Neural cell (in vitro differentiated cells): ENCODE measurements around the gene PANX2. TPM values are rescaled to one million over a fixed set of nuclear protein-coding genes. Genes with fewer than 3 reads are reported as not detected.

ENCODE experiments used
- H2AFZ ChIP-seq: fragments of 200-600, 300-800 bp; sonication (generic), shearing (Covaris generic); 2 replicates; pipeline ENCODE4 v1.6.0; 2014; ENCODE audit warnings: low read depth, mild to moderate bottlenecking, antibody characterized with exemption, low read length, moderate library complexity
- H3F3A ChIP-seq: fragments of 200-600 bp; shearing (Covaris generic); 2 replicates; pipeline ENCODE4 v1.6.1; 2016; ENCODE audit warnings: mild to moderate bottlenecking, moderate library complexity, mixed read lengths, antibody characterized with exemption, low read length; ENCODE audit not compliant: insufficient read depth, poor library complexity, severe bottlenecking
- H3K27ac ChIP-seq: fragments of 200-600, 300-800 bp; sonication (generic), shearing (Covaris generic); 2 replicates; pipeline ENCODE4 v1.5.1; 2014; ENCODE audit warnings: mild to moderate bottlenecking, low read length, moderate library complexity
- H3K27me3 ChIP-seq: fragments of 300-800, 200-600 bp; sonication (generic), shearing (Covaris generic); 2 replicates; pipeline ENCODE4 v1.6.0; 2014; ENCODE audit warnings: mild to moderate bottlenecking, low read depth, low read length, moderate library complexity; ENCODE audit not compliant: insufficient read depth
- H3K36me3 ChIP-seq: fragments of 300-800, 200-600 bp; sonication (generic), shearing (Covaris generic); 2 replicates; pipeline ENCODE4 v1.5.1; 2014; ENCODE audit warnings: mild to moderate bottlenecking, antibody characterized with exemption, low read length, moderate library complexity; ENCODE audit not compliant: insufficient read depth
- H3K4me2 ChIP-seq: fragments of 300-800, 200-600 bp; sonication (generic), shearing (Covaris generic); 2 replicates; pipeline ENCODE4 v1.6.0; 2014; ENCODE audit warnings: mild to moderate bottlenecking, low read length
- H3K4me3 ChIP-seq: fragments of 300-800, 200-600 bp; sonication (generic), shearing (Covaris generic); 2 replicates; pipeline ENCODE4 v1.5.1; 2014; ENCODE audit warnings: mild to moderate bottlenecking, low read length, moderate library complexity
- H3K79me2 ChIP-seq: fragments of 200-600 bp; shearing (Covaris generic); replicated peaks from 2 replicates; pipeline ENCODE4 v1.6.0; 2014; ENCODE audit warnings: mild to moderate bottlenecking, low read length, moderate library complexity; ENCODE audit not compliant: insufficient read depth
- H3K9ac ChIP-seq: fragments of 300-800, 200-600 bp; sonication (generic), shearing (Covaris generic); 2 replicates; pipeline ENCODE4 v1.6.1; 2016; ENCODE audit warnings: mild to moderate bottlenecking, low read length, mixed read lengths
- H3K9me2 ChIP-seq: fragments of 200-600 bp; shearing (Covaris generic); 2 replicates; pipeline ENCODE4 v1.6.1; 2016; ENCODE audit warnings: mild to moderate bottlenecking, low read length, mixed read lengths; ENCODE audit not compliant: insufficient read depth
- H3K9me3 ChIP-seq: fragments of 200-600, 300-800 bp; sonication (generic), shearing (Covaris generic); 2 replicates; pipeline ENCODE4 v1.6.1; 2016; ENCODE audit warnings: mild to moderate bottlenecking, mixed run types, low read length, moderate library complexity, mixed read lengths
- H4K20me1 ChIP-seq: fragments of 200-600 bp; shearing (Covaris generic); 2 replicates; pipeline ENCODE4 v1.6.1; 2016; ENCODE audit warnings: mild to moderate bottlenecking, mixed run types; ENCODE audit not compliant: insufficient read depth
- EP300 ChIP-seq: fragments of 450-650 bp; conservative IDR thresholded peaks from 2 replicates; pipeline ENCODE4 v1.6.1; 2014; ENCODE audit warnings: antibody characterized with exemption, mild to moderate bottlenecking, moderate library complexity; ENCODE audit not compliant: poor library complexity, severe bottlenecking
- EZH2 ChIP-seq: fragments of 200-600, 300-800 bp; shearing (Covaris generic), sonication (generic); IDR thresholded peaks from 2 replicates; pipeline ENCODE4 v1.6.1; 2014; ENCODE audit warnings: antibody characterized with exemption, low read length, borderline replicate concordance, mild to moderate bottlenecking; ENCODE audit not compliant: insufficient read depth, poor library complexity, severe bottlenecking
- MXI1 ChIP-seq: fragments of 450-650 bp; conservative IDR thresholded peaks from 2 replicates; pipeline ENCODE4 v1.6.1; 2014; ENCODE audit warnings: antibody characterized with exemption, mild to moderate bottlenecking; ENCODE audit not compliant: poor library complexity, severe bottlenecking
- POLR2AphosphoS5 ChIP-seq: IDR thresholded peaks from 2 replicates; pipeline ENCODE4 v1.6.1; 2012
- RAD21 ChIP-seq: fragments of 450-650 bp; conservative IDR thresholded peaks from 2 replicates; pipeline ENCODE4 v1.6.1; 2014; ENCODE audit warnings: antibody characterized with exemption, mild to moderate bottlenecking, moderate library complexity
- SMC3 ChIP-seq: fragments of 450-650 bp; conservative IDR thresholded peaks from 2 replicates; pipeline ENCODE4 v1.6.1; 2014; ENCODE audit warnings: antibody characterized with exemption, mild to moderate bottlenecking, moderate library complexity; ENCODE audit not compliant: poor library complexity
- TAF1 ChIP-seq: IDR thresholded peaks from 2 replicates; pipeline ENCODE4 v1.6.1; 2012; ENCODE audit warnings: low read depth
- polyA plus RNA-seq: library from polyadenylated mRNA; depleted of rRNA; stranded (reverse); fragments of >200 nt; gene quantifications from 2 replicates; pipeline ENCODE4 v1.2.3, GENCODE V29; 2014
- TF ChIP-seq, protein P1 (sequence below): fragments of 450-650 bp; IDR thresholded peaks from 2 replicates; pipeline ENCODE4 v1.5.1; 2014; ENCODE audit warnings: antibody characterized with exemption, mild to moderate bottlenecking, moderate library complexity; ENCODE audit not compliant: poor library complexity, severe bottlenecking
- TF ChIP-seq, protein P2 (sequence below): IDR thresholded peaks from 2 replicates; pipeline ENCODE4 v1.6.1; 2012; ENCODE audit warnings: borderline replicate concordance

The PANX2 gene
- polyA plus RNA-seq, 1 donor from 2014 or later, result 3.4 TPM

DNA sequence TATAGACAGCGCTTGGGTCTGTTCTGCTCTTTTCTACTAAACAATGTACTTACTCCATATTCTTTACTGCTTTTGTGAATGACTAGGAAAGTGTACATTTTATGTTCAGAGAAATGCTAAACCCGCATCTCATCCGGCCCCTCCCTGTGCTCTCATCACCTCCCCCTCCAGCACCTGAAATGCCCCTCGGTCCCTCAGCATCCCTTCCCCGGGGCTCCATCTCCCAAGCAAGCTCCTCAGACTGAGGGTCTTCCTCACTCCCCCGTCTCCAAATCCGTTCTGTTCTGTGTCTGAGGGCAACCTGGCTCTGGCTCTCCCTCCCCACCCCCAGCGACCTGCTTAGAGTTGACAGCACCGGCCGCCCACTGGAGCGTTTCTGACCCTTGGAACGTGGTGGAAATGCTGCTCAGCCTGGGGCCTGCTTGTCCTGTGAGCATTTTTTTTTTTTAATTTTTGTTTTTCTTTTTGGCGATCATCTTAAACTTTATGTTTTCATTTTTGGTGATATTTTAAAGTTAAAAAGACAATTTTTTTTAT lies 31.7 kb downstream of the PANX2 start:
- peaks cover 20% of the 10 kb centered on the region for H3K79me2 ChIP-seq
- H3K27ac ChIP-seq, result no peak overlapping the region
- TF ChIP-seq TAF1 (no peak), EP300 (no peak), EZH2 (no peak), POLR2AphosphoS5 (no peak), SMC3 (no peak), MXI1 (no peak), RAD21 (no peak)
- TF ChIP-seq, protein P1, sequence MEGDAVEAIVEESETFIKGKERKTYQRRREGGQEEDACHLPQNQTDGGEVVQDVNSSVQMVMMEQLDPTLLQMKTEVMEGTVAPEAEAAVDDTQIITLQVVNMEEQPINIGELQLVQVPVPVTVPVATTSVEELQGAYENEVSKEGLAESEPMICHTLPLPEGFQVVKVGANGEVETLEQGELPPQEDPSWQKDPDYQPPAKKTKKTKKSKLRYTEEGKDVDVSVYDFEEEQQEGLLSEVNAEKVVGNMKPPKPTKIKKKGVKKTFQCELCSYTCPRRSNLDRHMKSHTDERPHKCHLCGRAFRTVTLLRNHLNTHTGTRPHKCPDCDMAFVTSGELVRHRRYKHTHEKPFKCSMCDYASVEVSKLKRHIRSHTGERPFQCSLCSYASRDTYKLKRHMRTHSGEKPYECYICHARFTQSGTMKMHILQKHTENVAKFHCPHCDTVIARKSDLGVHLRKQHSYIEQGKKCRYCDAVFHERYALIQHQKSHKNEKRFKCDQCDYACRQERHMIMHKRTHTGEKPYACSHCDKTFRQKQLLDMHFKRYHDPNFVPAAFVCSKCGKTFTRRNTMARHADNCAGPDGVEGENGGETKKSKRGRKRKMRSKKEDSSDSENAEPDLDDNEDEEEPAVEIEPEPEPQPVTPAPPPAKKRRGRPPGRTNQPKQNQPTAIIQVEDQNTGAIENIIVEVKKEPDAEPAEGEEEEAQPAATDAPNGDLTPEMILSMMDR, result no peak
- TF ChIP-seq, protein P2, sequence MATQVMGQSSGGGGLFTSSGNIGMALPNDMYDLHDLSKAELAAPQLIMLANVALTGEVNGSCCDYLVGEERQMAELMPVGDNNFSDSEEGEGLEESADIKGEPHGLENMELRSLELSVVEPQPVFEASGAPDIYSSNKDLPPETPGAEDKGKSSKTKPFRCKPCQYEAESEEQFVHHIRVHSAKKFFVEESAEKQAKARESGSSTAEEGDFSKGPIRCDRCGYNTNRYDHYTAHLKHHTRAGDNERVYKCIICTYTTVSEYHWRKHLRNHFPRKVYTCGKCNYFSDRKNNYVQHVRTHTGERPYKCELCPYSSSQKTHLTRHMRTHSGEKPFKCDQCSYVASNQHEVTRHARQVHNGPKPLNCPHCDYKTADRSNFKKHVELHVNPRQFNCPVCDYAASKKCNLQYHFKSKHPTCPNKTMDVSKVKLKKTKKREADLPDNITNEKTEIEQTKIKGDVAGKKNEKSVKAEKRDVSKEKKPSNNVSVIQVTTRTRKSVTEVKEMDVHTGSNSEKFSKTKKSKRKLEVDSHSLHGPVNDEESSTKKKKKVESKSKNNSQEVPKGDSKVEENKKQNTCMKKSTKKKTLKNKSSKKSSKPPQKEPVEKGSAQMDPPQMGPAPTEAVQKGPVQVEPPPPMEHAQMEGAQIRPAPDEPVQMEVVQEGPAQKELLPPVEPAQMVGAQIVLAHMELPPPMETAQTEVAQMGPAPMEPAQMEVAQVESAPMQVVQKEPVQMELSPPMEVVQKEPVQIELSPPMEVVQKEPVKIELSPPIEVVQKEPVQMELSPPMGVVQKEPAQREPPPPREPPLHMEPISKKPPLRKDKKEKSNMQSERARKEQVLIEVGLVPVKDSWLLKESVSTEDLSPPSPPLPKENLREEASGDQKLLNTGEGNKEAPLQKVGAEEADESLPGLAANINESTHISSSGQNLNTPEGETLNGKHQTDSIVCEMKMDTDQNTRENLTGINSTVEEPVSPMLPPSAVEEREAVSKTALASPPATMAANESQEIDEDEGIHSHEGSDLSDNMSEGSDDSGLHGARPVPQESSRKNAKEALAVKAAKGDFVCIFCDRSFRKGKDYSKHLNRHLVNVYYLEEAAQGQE, result no peak
- H3F3A ChIP-seq, result no peaks in the 10 kb centered on the region
- H2AFZ ChIP-seq, result no peak overlapping the region
- no peaks in the 10 kb centered on the region for H3K9me2 ChIP-seq
- H3K36me3 ChIP-seq, result peaks cover 11% of the 10 kb centered on the region
- peak overlapping the region; percentile 86 for H3K4me3 ChIP-seq
- H4K20me1 ChIP-seq, result peaks cover 3% of the 10 kb centered on the region
- H3K9ac ChIP-seq, result peak overlapping the region; percentile 81
- H3K9me3 ChIP-seq, result no peaks in the 10 kb centered on the region
- no peaks in the 10 kb centered on the region for H3K27me3 ChIP-seq
- peak overlapping the region; percentile 94 for H3K4me2 ChIP-seq

DNA sequence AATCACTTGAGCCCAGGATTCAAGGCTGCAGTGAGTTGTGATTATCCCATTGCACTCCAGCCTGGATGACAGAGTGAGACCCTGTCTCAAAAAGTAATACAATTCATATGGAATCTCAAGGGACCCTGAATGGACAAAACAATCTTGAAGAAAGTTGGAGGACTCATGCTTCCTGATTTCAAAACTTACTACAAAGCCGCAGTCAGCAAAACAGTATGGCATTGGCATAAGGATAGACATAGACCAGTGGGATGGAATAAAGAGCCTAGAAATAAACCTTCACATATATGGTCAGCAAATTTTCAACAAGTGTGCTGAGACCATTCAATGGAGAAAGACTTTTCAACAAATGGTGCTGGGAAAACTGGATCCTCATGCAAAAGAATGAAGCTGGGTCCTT lies 32.8 kb downstream of the PANX2 start:
- no peak overlapping the region for H3K4me2 ChIP-seq

More for the DNA sequence above, 32.8 kb downstream of the PANX2 start:
- Histone ChIP-seq H3K9me2 (no peaks in the 10 kb centered on the region), H3K9ac (no peak overlapping the region), H3F3A (no peaks in the 10 kb centered on the region), H3K4me3 (no peak overlapping the region), H4K20me1 (peaks cover 3% of the 10 kb centered on the region), H3K27ac (no peak overlapping the region), H3K9me3 (no peaks in the 10 kb centered on the region), H2AFZ (no peak overlapping the region), H3K27me3 (no peaks in the 10 kb centered on the region), H3K79me2 (peaks cover 20% of the 10 kb centered on the region), H3K36me3 (peaks cover 11% of the 10 kb centered on the region)
- TF ChIP-seq, protein P1, result no peak
- no peak for TF ChIP-seq EP300
- TF ChIP-seq POLR2AphosphoS5, result no peak
- TF ChIP-seq, protein P2, result no peak
- no peak for TF ChIP-seq MXI1
- no peak for TF ChIP-seq EZH2
- no peak for TF ChIP-seq SMC3
- no peak for TF ChIP-seq TAF1
- no peak for TF ChIP-seq RAD21
